OCI-LY3 (cell line): ENCODE measurements around the gene NKD2.

ENCODE experiments used
- H2AFZ ChIP-seq: fragments of 200-600, 300-600 bp; shearing (Covaris generic); 2 replicates; pipeline ENCODE4 v1.6.0; 2014; ENCODE audit warnings: antibody characterized with exemption, low read depth, low read length
- H3K27ac ChIP-seq: fragments of 200-600, 300-600 bp; sonication (generic); 2 replicates; pipeline ENCODE4 v1.5.1; 2014; ENCODE audit warnings: mild to moderate bottlenecking, low read length, moderate library complexity, mixed read lengths
- H3K27me3 ChIP-seq: fragments of 200-600, 300-600 bp; sonication (generic); 2 replicates; pipeline ENCODE4 v1.6.1; 2014; ENCODE audit warnings: low read depth, low read length, mixed read lengths
- H3K36me3 ChIP-seq: fragments of 200-600, 300-600 bp; sonication (generic); replicated peaks from 2 replicates; pipeline ENCODE3; 2014; ENCODE audit warnings: low read depth, low read length, mixed read lengths
- H3K4me1 ChIP-seq: fragments of 300-600, 200-600 bp; sonication (generic); 2 replicates; pipeline ENCODE4 v1.6.1; 2014; ENCODE audit warnings: low read length, mixed read lengths
- H3K4me2 ChIP-seq: fragments of 200-600, 300-600 bp; sonication (generic); 2 replicates; pipeline ENCODE4 v1.6.1; 2014; ENCODE audit warnings: low read length, mixed read lengths
- H3K4me3 ChIP-seq: fragments of 300-600, 200-600 bp; sonication (generic); 2 replicates; pipeline ENCODE4 v1.5.1; 2014; ENCODE audit warnings: antibody characterized with exemption, mild to moderate bottlenecking, low read length, moderate library complexity
- H3K79me2 ChIP-seq: fragments of 300-600, 200-600 bp; shearing (Covaris generic); 2 replicates; pipeline ENCODE4 v1.6.1; 2014; ENCODE audit warnings: mild to moderate bottlenecking, low read length, mixed read lengths
- H3K9ac ChIP-seq: fragments of 300-600, 200-600 bp; shearing (Covaris generic); 2 replicates; pipeline ENCODE4 v1.6.0; 2014; ENCODE audit warnings: mild to moderate bottlenecking, low read length, moderate library complexity
- H3K9me3 ChIP-seq: fragments of 200-600, 300-600 bp; shearing (Covaris generic); 2 replicates; pipeline ENCODE4 v1.6.1; 2014; ENCODE audit warnings: low read length, mixed read lengths; ENCODE audit not compliant: insufficient read depth
- H4K20me1 ChIP-seq: fragments of 200-600, 300-600 bp; sonication (generic); 2 replicates; pipeline ENCODE4 v1.6.1; 2016; ENCODE audit warnings: low read length, mixed read lengths; ENCODE audit not compliant: insufficient read depth
- CTCF ChIP-seq: fragments of 200-600, 300-600 bp; sonication (generic); IDR thresholded peaks from 2 replicates; pipeline ENCODE4 v1.5.1; 2014; ENCODE audit warnings: antibody characterized with exemption, low read length, low read depth
- EZH2phosphoT487 ChIP-seq: fragments of 200-600 bp; shearing (Covaris generic); IDR thresholded peaks from 2 replicates; pipeline ENCODE4 v1.6.1; 2018; ENCODE audit warnings: antibody characterized with exemption, mixed run types, low read depth

Gene NKD2

DNA sequence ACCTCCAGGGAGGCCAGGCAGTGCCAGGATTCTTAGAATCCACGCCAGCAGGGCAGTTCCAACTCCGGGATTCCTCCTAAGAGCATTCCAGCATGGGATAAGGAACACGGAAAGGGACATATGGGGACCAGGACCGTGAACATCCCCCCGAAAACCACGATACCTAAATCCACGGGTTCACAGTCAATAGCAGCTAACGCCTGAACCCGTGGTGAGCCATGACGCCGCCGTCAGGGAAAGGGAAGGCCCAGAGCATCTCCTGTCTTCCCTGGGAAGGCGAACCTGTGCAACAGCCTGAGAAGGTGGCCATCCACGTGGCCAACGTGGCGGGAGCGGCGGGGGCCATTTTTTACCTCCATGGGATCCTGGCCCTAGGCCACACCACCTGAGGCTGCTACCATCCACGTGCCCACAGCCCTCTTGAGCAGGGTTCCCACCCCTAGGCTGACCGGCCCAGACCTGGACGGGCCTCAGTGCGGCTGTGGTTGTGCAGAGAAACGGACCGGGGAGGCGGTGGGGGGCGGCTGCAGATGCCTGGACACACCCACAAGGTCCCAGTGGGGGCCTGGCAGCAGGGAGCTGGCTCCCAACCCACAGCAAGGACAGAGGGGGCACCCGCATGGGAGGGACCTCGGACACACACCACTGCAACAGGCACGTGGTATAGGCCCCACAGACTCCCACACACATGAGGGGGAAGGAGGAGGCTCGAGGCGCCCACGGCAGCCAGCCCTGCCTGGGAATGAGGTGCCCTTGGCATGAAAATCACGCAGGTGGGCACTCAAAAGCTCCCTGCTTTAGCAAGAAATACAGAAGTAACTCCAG, 60.5 kb downstream of the NKD2 start:
- Histone ChIP-seq H3K9me3 (no peaks in the 10 kb centered on the region), H3K4me3 (no peak overlapping the region), H4K20me1 (no peaks in the 10 kb centered on the region), H3K27me3 (no peaks in the 10 kb centered on the region), H3K36me3 (no peaks in the 10 kb centered on the region), H2AFZ (no peak overlapping the region), H3K27ac (no peak overlapping the region), H3K79me2 (no peaks in the 10 kb centered on the region), H3K4me2 (no peak overlapping the region), H3K9ac (no peak overlapping the region), H3K4me1 (no peaks in the 10 kb centered on the region)
- no peak for TF ChIP-seq EZH2phosphoT487
- TF ChIP-seq CTCF, result no peak

GRCh38 chr5:1069720-1070088, 61.1 kb downstream of the NKD2 start:
- Histone ChIP-seq H4K20me1 (no peaks in the 10 kb centered on the region), H3K4me3 (no peak overlapping the region), H3K9ac (no peak overlapping the region), H3K27ac (no peak overlapping the region), H3K36me3 (no peaks in the 10 kb centered on the region), H3K79me2 (no peaks in the 10 kb centered on the region), H3K9me3 (no peaks in the 10 kb centered on the region), H2AFZ (no peak overlapping the region), H3K4me1 (no peaks in the 10 kb centered on the region), H3K4me2 (no peak overlapping the region), H3K27me3 (no peaks in the 10 kb centered on the region)
- TF ChIP-seq EZH2phosphoT487 (no peak), CTCF (no peak)

DNA sequence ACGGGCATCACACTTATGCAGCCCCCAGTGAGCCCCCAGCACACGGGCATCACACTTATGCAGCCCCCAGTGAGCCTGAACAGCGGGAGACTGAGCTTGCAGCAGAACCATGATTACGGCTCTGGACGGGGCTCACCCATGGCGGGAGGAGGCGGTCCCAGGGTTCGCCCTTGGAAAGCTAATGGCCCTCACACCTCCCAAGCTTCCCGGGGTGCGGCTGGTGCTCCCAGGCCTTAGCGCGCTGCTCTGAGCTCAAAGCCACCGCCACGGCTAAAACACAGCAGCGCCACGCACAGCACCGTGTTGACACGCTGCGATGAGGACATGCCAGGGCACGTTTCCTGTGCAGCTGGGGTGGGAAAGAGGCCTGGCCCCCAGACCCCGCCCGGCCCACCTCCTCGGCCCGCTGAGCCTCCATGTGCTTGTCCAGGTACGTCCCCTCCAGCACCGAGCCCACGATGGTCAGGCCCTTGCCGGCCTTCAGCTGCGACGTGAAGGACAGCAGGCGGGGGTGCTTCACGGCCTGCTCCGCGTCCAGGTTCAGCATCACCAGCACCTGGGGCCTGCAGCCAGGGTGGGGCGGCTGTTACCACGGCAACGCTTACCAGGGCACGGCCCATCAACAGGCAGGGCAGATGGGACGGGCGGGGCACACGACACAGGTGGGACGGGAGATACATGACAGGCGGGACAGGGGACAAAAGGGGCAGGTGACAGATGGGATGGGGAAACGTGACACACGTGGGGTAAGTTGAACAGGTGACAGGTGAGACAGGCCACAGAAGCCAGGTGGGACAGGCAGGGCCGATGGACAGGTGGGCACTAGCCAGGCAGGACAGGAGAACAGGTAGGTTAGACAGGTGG, 64.9 kb downstream of the NKD2 start:
- no peak overlapping the region for H3K4me2 ChIP-seq
- no peak for TF ChIP-seq CTCF
- TF ChIP-seq EZH2phosphoT487, result no peak
- no peak overlapping the region for H3K27ac ChIP-seq

GRCh38 chr5:1074226-1074625, 65.6 kb downstream of the NKD2 start:
- Histone ChIP-seq H3K27ac (no peak overlapping the region), H3K4me1 (no peaks in the 10 kb centered on the region)
- no peak for TF ChIP-seq CTCF
- TF ChIP-seq EZH2phosphoT487, result no peak

More for the DNA sequence above, 64.9 kb downstream of the NKD2 start:
- H4K20me1 ChIP-seq, result no peaks in the 10 kb centered on the region
- H3K4me1 ChIP-seq, result no peaks in the 10 kb centered on the region
- no peaks in the 10 kb centered on the region for H3K27me3 ChIP-seq
- H3K9me3 ChIP-seq, result no peaks in the 10 kb centered on the region
- no peak overlapping the region for H2AFZ ChIP-seq
- H3K79me2 ChIP-seq, result no peaks in the 10 kb centered on the region
- no peak overlapping the region for H3K4me3 ChIP-seq
- H3K36me3 ChIP-seq, result no peaks in the 10 kb centered on the region
- H3K9ac ChIP-seq, result no peak overlapping the region

More at GRCh38 chr5:1074226-1074625, 65.6 kb downstream of the NKD2 start:
- H4K20me1 ChIP-seq, result no peaks in the 10 kb centered on the region
- no peaks in the 10 kb centered on the region for H3K36me3 ChIP-seq
- no peaks in the 10 kb centered on the region for H3K27me3 ChIP-seq
- H3K79me2 ChIP-seq, result no peaks in the 10 kb centered on the region
- H2AFZ ChIP-seq, result no peak overlapping the region
- no peak overlapping the region for H3K4me2 ChIP-seq
- no peak overlapping the region for H3K4me3 ChIP-seq
- no peaks in the 10 kb centered on the region for H3K9me3 ChIP-seq
- no peak overlapping the region for H3K9ac ChIP-seq
